H1 (cell line): ENCODE results near the gene SORD. TPM values are rescaled to one million over a fixed set of nuclear protein-coding genes. Genes with fewer than 3 reads are reported as not detected.

Experiments used
- BRCA1 ChIP-seq: IDR thresholded peaks from 2 replicates; pipeline ENCODE4 v1.6.1; 2012; ENCODE audit warnings: low read depth, low read length, improper control_type of control experiment
- EGR1 ChIP-seq: IDR thresholded peaks from 2 replicates; pipeline ENCODE4 v1.6.1; 2011; ENCODE audit warnings: low read depth, low read length, borderline replicate concordance
- GTF2F1 ChIP-seq: IDR thresholded peaks from 2 replicates; pipeline ENCODE4 v1.6.1; 2012; ENCODE audit warnings: low read depth, low read length, improper control_type of control experiment, borderline replicate concordance
- HDAC2 ChIP-seq, 2 experiments: fragments of 300-600 bp in 1 of 2; sonication (generic) in 1 of 2; IDR thresholded peaks; 2 replicates each; pipeline ENCODE4 v1.6.1; 2011 to 2012; ENCODE audit warnings: low read depth in 2 of 2, low read length in 2 of 2, mild to moderate bottlenecking in 2 of 2, moderate library complexity in 2 of 2, borderline replicate concordance in 1 of 2, inconsistent platforms in 1 of 2
- POLR2AphosphoS5 ChIP-seq: IDR thresholded peaks from 2 replicates; pipeline ENCODE4 v1.6.1; 2011; ENCODE audit warnings: low read depth, low read length
- SAP30 ChIP-seq: fragments of 300-600 bp; sonication (generic); IDR thresholded peaks from 2 replicates; pipeline ENCODE4 v1.7.1; 2012; ENCODE audit warnings: low read length, moderate library complexity, mild to moderate bottlenecking, inconsistent platforms; ENCODE audit not compliant: insufficient read depth, insufficient replicate concordance
- SIN3A ChIP-seq, 2 experiments: IDR thresholded peaks in 1 of 2; conservative IDR thresholded peaks in 1 of 2; 2 replicates each; pipeline ENCODE4 v1.6.1; 2011 to 2012; ENCODE audit warnings: low read length in 2 of 2, improper control_type of control experiment in 1 of 2, low read depth in 1 of 2, mild to moderate bottlenecking in 1 of 2
- polyA plus RNA-seq, 7 experiments: library from polyadenylated mRNA; depleted of rRNA in 3 of 7; stranded (reverse) in 5 of 7; unstranded in 2 of 7; fragments of >200 nt in 5 of 7; fragments of 200-250 nt in 2 of 7; gene quantifications; 1 replicate in 5 of 7; 2 replicates in 1 of 7; 4 replicates in 1 of 7; pipeline versions ENCODE4 v1.2.1 to v1.2.3, GENCODE V29; 2011 to 2013; ENCODE audit warnings: missing spikeins in 2 of 7, mixed read lengths in 2 of 7
- total RNA-seq: library from RNA; stranded (reverse); fragmentation: NEBNext Ultra II Directional; extraction: Animal tissue kit (Norgen Biotek cat#: 25700); gene quantifications from 2 replicates; pipeline ENCODE4 v1.2.1, GENCODE V29; 2021

The SORD gene
- total and polyA plus RNA-seq, 2 of the 8 experiments (the other 6 are each of a cell fraction or from before 2014, with no cell fraction given) = 52.6 to 75.8 TPM

GRCh38 chr15:45088801-45089711, 66.1 kb downstream of the SORD start (continued):
- TF ChIP-seq POLR2AphosphoS5 (no peak), EGR1 (no peak), HDAC2 (IDR thresholded peaks at IDR 0.05; ENCODE audit: borderline replicate concordance in 1 of 2, low read depth in 2 of 2, low read length in 2 of 2) (no peak), GTF2F1 (no peak), BRCA1 (no peak), SIN3A (conservative IDR thresholded peaks at IDR 0.05 in 1 of 2, IDR thresholded peaks at IDR 0.05 in 1 of 2; ENCODE audit: low read depth in 1 of 2, low read length in 2 of 2) (no peak), SAP30 (no peak)
